ENCODE results near the gene MCUB.
"Not testable (repeated sequence)": the region's sequence is repeated elsewhere in the genome, so short reads cannot be mapped to it uniquely, and the experiment has no call there.

MCUB gene, protein sequence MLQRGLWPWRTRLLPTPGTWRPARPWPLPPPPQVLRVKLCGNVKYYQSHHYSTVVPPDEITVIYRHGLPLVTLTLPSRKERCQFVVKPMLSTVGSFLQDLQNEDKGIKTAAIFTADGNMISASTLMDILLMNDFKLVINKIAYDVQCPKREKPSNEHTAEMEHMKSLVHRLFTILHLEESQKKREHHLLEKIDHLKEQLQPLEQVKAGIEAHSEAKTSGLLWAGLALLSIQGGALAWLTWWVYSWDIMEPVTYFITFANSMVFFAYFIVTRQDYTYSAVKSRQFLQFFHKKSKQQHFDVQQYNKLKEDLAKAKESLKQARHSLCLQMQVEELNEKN

DNA sequence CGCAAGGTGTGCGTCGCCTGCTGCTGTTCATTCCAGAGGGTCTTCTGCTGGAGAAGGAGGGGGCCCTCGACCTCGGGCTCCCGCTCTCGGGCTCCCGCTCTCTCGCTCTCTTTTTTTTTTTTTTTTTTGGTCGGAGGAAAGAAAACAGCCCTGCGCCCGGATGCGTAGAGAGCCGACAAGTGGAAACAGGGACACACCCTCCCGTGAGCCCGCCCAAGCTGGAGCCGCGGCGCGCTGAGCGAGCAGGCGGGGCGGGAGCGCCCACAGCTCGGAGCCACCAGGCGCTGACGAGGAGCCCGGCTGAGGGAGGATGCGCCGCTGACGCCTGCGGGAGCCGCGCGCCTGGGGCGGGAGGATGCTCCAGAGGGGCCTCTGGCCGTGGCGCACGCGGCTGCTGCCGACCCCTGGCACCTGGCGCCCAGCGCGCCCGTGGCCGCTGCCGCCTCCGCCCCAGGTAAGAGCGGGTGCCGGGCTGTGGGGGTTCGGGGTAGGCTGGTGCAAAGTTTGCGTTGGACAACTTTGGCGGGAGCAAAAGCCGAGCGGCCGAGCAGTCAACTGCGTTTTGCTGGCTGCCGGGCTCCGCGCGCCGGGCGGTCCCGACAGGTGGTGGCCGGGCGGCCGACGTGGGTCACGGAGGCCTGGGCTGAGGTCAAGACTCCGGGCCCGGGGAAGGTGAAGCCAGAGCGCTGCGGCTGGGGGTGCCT, at the start of gene MCUB:
Gene MCUB (plus strand): TSS at position 264 of the 704 bp plus-strand sequence. CDS start 92 bp downstream, at position 356.
- DNase-seq: peak; percentile 93

DNA sequence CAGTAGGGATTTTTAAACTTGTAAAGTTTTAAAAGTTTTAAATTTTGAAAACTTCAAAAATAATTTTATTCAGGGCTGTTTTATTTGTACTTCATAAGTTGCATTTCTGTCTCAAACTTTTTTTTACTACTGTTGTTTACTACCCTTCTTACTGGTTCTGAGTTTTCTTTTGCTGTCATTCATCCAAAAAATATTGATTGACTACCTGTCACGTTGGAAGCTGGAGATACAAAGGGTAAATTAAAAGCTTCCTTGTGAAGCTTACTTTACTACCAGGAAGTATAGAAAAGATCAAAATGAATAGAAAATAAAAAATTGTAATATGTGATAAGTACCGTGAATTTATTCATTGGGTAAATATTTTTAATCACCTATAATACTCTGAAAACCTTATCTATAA, 49.4 kb upstream of the MCUB start:
- no peak for DNase-seq

DNA sequence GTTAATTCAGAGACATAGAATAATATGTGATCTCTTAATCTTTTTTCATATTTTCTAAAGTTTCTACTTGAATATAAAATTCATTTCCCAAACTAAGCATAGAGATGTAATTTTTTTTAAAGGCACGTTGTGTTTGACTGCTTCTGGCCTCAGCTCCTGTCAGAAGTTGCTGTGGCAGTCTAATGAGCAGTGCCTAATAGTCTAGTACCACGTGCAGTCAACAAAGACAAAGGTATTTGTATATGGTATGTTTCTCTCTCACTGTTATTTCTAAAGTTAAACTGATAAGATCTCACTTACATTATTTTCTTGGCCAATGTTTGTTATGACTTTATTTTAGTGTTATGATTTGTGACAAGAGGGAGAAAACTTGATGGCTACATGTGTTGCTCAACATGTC, 48.6 kb upstream of the MCUB start:
- no peak for DNase-seq

DNA sequence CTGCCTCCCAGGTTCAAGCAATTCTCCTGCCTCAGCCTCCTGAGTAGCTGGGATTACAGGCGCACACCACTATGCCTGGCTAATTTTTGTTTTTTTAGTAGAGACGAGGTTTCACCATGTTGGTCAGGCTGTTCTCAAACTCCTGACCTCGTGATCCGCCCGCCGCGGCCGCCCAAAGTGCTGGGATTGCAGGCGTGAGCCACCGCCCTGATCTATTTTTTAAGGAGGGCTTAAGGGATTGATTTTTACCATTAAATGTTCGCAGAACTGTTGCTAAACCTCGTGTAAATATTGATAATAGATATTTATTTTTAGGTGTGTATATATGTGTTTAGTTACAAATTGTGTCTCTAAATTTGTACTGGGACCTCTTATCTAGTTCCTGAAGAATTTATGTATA, 46.7 kb upstream of the MCUB start:
- not testable (repeated sequence) for DNase-seq

DNA sequence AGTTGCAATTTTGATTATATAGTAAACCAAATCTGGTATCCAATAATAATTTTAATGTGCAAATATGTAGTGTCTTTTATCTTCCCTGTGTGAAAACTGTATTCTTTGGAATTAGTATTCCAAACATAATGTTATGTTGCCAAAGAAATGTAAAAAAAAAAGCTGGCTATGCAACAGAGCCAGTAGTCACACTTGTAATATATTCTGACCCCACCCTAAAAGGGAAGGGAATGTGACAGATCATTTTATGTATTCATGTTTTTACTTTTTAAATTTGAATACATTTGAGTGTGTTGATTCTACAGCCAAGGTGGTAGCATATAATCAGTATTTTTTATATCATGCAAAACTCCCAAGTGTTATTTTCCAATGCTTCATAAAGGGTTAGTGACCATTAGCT, 27.9 kb upstream of the MCUB start:
- DNase-seq: no peak

DNA sequence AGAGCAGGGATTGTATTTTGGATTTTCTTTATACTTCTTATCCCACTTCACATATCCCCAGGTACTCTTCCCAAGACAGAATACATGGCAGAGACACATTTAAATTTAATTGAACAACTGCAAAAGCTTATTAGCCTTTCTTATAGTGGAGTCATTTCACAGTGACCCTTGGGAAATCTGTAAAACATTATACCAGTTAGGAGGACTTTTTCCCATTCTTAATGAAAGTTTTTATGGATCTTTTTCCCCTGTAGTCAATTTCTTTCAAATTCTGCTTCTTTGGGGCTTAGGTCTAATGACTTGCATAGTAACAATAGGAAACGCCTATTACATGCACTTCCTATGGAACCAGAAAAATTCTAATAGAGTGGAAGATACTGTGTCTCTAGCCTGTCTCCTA, 14.6 kb upstream of the MCUB start:
- DNase-seq: no peak

DNA sequence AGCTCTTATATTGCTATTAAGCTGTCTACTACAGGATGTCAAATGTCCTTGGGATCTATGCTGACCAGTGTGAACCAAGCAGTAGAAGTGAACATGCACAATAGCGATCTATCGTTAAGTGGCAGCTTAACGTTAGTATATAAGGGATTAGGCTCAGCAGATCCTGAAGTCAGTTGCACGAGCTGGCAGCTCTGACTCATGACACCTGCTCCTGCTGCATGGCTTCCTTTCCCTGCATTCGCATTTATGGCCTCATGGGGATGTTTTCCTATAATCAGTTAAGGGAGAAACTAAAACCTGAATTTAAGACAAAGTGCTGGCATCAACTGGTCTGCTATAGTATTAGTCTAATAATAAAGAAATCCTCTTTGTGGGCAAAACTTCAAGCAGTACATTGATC, 12.7 kb upstream of the MCUB start:
- no peak for DNase-seq

DNA sequence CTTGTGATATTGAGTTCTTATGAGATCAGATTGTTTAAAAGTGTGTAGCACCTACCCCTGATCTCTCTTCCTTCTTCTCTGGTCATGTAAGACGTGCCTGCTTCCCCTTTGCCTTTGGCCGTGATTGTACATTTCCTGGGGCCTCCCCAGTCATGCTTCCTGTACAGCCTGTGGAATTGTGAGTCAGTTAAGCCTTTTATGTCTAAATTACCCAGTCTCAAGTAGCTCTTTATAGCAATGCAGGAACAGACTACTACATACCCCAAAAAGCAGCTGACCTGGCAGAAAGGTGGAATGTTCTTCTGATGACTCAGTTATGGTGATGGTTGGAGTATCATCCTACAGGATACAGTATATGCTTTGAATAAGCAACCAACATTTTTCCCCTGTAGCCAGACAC, 11.4 kb upstream of the MCUB start:
- DNase-seq: peak; percentile 80

DNA sequence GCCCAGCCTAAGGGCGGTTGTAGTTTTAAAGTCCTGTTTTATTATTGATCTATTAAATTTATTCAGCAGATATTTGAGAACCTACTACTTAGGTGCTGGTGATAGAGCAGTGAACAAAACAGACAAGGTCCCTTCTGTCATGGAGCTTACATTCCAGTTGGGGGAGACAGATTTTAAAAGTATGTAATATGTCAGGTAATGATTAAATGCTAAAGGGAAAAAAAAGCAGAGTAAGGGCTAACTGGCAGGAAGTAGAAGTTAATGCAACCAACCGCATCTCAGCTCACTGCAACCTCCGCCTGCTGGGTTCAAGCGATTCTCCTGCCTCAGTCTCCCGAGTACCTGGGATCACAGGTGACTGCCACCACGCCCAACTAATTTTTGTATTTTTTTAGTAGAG, 7.8 kb upstream of the MCUB start:
- no peak for DNase-seq

DNA sequence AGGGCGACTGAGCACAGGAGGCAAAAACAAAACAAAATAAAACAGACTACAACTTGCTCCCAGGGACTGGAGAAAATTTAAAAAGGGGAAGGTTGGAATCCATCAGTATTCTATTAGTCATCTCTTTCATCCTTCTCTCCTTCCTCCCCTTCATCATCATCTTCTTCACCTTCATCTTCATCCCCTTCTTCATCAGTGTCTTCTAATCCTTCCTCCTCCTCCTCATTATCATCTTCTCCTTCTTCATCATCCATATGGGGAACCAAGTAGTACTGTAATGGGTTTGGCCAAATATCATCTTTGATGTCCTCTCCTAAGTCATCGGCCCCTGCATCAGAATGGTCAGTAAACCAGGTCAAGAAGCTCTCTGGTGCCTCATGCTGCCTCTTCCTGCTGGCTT, 6.9 kb upstream of the MCUB start:
- no peak for DNase-seq

DNA sequence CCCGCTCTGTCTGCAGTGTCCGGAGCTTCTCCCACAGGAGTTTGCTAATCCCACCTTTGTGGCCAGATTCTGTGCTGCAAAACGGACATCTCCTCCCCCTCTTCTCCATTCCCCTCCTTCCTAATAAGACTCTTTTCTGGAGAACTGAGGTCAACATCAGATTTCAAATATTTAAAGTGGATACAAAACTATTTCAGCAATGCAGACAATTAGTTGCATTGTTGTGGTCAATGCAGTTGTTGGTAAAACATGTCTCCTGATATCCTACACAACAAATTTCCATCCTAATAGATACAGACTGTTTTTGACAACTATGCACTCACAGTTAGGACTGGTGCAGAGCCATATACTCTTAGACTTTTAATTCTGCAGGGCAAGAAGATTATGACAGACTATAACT, 5.1 kb upstream of the MCUB start:
- DNase-seq: peak; percentile 24

DNA sequence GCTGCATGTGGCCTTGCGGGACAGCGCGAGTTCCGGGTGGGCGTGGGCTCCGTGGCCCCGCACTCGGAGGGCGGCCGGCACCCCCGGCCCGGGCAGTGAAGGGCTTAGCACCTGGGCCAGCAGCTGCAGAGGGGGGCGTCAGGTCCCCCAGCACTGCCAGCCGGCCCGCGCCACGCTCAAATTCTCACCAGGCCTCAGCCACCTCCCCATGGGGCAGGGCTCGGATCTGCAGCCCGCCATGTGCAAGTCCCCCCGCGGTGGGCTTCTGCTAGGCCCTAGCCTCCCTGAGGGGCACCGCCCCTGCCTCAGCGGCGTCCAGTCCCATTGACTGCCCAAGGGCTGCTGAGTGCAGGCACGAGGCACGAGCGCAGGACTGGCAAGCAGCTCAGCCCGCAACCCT, 2.6 kb upstream of the MCUB start:
- no peak for DNase-seq

DNA sequence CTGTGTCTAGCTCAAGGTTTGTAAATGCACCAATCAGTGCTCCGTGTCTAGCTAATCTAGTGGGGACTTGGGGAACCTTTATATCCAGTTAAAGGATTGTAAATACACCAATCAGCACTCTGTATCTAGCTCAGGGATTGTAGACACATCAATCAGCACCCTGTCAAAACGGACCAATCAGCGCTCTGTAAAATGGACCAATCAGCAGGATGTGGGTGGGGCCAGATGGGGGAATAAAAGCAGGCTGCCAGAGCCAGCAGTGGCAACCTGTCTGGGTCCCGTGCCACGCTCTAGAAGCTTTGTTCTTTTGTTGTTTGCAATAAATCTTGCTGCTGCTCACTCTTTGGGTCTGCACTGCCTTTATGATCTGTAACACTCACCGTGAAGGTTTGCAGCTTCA, 2.0 kb upstream of the MCUB start:
- DNase-seq: not testable (repeated sequence)

DNA sequence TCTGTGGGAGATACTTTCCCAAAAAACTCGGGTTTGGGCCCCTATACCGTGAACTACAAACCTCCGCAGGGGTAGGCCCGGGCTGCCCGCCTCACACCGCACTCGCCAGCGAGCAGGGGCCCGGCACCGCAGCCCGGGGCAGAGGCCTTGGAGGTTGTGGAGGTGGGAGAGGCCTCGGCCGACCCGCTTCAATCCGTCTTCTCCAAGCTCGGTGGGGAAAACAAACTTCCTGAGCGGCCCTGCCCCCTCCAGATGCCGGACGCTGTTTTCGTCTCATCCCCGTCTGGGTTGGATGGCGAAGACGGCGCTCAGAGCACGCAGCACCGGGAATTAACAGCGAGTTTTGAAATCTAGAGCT, 442 bp upstream of the MCUB start:
- DNase-seq: no peak

DNA sequence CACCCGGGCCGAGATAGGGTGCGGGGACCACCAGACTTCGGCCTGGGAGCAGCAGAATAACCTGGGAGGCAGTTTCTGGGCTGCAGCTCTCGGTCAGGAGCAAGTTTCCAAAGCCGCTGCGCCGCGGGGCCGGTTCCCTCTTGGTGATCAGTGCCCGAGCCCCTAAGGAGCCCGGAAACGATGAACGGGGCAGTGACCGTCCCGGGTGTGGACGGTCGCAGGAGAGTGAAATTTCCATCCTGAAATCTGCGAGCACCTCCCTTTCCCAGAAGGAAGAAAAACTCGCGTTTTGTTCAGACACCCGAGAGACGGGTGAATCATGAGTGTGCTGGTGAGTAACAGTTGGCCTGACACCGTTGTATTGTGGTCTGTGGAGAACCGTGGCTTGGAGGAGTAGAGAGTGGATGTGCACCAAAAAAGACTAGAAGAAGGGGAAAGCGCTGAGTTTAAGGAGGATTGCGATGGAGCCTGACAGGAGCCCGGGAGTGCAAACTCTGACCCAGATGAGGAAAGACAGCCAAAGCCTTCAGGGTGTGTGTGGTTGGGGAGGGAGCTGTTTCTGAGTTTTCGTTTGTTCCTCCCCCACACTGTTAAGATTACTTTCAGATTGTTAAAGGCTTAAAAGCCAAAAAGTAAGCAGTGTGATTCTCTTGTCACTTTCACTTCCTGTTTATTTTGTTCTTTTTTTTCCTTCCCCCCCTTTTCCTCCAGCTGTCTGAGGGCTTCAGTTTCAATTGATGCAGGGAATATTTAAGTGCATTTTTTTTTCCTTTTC, 828 bp downstream of the MCUB start:
- DNase-seq: peak; percentile 80

DNA sequence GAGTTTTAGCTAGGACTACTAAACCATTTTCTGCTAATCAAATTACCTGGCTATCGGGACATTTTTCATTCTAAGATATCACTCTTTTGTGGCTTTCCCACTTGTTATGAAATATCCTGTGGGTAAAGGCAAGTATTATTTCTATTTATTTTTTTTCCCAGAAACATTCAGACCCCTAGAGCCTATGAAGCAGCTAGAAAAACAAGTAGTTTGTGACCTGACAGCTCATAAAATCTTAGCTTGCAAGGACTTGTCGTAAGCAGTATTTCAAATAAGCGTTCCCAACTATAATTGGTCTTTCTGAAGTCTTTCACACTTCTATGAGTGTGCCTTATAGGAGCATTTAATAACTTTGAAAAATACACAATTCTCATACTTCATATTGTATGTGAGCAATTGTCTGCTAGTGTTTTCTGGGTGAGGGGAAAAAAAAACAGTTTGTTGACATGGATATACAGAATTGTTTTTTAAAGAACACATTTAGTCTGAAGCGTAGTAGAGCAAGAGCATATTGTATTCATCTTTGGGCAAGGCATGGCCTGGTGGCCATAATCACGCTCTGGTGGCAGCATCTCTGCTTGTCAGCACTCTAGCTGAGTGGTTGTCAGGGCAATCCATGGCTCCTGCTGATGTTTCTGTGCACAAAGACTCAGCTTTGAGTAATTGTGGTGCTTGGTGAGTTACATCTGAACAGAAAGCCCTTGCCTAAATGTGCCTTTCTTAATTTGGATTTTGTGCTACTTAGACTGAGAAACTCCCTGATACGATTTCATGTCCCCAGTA, 2.6 kb downstream of the MCUB start:
- DNase-seq: no peak

DNA sequence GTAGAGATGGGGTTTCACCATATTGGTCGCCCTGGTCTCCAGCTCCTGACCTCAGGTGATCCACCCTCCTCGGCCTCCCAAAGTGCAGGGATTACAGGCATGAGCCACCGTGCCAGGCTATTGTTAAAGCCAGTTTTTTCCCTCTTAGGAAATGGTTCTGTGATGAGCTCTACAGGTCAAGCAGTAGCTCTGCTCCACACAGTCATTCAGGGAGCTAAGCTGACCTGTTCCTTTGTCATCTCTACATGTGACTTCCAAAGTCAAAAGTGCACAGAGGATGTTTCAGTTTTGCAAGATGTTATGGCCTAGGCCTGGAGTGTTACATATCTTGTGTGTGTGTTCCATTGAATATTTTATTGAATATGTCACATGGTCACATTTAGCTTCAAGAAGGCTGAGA, 11.4 kb downstream of the MCUB start:
- DNase-seq: no peak

DNA sequence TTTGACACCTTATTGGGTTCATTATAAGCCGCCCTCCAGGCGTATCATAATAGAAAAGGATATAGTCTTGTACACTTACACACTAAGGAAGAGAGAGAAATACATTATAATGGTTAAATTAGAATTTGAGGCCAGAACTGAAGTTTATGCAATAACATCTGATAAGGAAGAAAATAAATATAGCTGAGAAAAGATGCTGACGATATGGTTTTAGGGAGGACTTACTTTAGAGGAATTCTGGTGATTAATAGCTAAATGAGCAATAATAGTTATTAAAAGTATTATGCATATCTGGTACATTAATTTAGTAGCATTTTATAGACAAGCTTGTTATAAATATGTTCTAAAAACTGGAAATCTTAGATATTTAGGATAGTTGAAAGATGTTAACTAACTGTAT, 12.1 kb downstream of the MCUB start:
- DNase-seq: no peak

DNA sequence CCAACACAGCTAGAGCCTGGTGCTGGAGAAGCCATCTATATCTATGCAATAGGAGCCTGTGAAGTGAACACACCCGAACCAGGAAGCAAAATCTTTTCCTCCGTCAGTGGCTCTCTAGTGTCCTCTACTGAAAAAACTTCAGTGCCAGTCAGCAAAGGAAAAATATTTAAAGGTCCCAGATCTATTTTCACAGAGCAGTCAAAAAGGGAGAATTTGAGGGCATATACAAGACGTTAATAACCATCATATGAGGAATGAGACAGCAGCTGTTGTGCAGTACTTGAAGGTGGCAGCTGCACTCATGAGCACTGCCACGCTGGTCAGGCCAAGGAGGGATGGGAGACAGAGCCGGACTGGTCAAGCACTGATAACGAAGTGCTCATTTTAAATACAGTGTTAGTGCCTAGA, 14.4 kb downstream of the MCUB start:
- DNase-seq: no peak

DNA sequence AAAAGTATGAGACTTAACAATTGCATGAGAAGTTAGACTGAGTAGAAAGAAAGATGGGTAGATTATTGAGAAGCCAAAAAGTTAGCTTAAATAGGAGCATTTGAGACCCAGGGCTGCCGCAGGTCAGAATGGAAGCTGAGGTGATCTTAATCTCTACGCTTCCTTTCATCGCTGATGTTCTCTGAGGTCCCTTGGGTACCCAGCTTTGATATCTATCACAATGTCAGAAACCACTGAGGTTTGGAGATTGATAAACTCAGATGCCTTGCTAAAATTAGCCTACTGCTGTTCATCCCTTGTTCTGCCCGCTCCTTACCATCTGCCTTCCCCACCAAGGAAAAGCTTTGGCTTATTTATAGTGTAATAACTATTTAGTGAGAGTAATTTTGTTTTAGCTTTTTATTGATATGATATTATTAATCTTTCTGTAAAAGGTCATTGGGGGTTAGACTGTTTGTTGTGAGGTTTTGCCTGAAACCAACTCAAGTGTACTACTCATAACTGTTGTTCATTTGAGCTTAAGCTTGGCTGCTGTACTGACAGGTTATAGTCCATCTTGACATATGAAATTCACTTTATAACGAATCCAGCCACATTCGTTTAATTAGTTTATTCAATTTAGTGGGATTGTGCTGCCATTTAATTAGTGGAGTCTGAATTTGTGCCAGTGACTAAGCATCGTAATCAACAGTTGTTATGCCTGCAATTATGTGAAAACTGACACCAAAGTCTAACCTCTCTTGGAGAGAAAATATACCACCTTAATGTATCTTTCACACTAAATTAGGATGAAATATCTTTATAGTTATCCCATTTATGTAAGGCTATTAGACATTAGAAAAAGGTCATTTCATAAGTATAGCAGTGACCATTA, 15.1 kb downstream of the MCUB start:
- DNase-seq: no peak

DNA sequence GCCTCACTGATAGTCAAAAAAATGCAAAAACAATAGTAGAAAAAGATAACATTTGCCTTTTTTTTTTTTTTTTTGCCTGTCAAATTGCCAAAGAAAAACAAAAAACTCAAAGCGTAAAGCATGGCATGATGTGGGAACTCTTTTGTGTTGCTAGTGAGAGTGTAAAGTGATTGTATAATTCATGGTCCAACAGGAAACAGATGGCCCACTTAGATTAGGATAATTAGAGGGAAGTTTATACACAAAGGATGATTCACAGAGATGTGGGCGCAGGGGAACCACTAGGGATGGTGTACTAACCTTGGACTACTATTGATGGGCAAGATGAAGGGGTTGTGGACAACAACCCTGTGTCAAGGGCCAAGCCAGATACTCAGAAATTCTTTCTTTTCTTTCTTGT, 16.4 kb downstream of the MCUB start:
- peak; percentile 19 for DNase-seq

DNA sequence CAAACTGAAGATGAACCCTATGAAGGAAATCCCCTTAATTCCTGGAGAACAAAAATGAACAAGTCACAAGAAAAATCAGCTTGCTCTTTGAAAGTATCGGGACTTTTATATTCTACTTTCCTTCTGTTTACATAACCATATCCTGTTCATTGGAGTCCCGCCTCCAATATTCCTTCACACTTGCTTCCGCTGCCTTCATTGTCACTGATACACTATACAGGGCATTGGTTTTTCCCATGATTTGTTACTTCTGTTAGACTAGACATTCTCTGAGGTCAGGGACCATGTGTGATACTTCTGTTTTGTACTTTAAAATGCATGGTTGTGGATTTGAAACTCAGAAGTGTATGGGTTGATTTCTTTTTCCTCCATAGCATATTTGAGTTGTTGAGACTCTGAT, 18.8 kb downstream of the MCUB start:
- DNase-seq: no peak

Measured in EL (cell line).